Nephron progenitor cell (in vitro differentiated cells): ENCODE data around the gene MYZAP.

Experiments
- DNase-seq: peaks from one replicate; pipeline ENCODE4 v3.0.0; 2021
- H3K27ac Mint-ChIP-seq: 2 replicates; pipeline ENCODE4 v1.8.0; 2021; ENCODE audit warnings: mild to moderate bottlenecking, moderate library complexity, mixed read lengths
- H3K27me3 Mint-ChIP-seq: 2 replicates; pipeline ENCODE4 v1.8.0; 2021; ENCODE audit warnings: mild to moderate bottlenecking, low read depth, mixed read lengths; ENCODE audit not compliant: poor library complexity
- H3K36me3 Mint-ChIP-seq: 2 replicates; pipeline ENCODE4 v1.8.0; 2021; ENCODE audit warnings: low read depth, mixed read lengths
- H3K4me1 Mint-ChIP-seq: 2 replicates; pipeline ENCODE4 v1.8.0; 2021; ENCODE audit warnings: mixed read lengths
- H3K4me3 Mint-ChIP-seq: 2 replicates; pipeline ENCODE4 v1.8.0; 2021; ENCODE audit warnings: mild to moderate bottlenecking, moderate library complexity, mixed read lengths
- H3K9me3 Mint-ChIP-seq: 2 replicates; pipeline ENCODE4 v1.8.0; 2021; ENCODE audit warnings: mild to moderate bottlenecking, moderate library complexity, mixed read lengths
- CTCF ChIP-seq: fragments of 200-600 bp; sonication (generic); IDR thresholded peaks from 2 replicates; pipeline ENCODE4 v1.5.0; 2021; ENCODE audit warnings: antibody characterized with exemption

MYZAP gene

GRCh38 chr15:57597431-57597830 lies 5.7 kb downstream of the MYZAP start:
- peaks cover 33% of the 10 kb centered on the region for H3K27me3 Mint-ChIP-seq
- no peak for DNase-seq
- H3K36me3 Mint-ChIP-seq, result no peaks in the 10 kb centered on the region
- H3K4me1 Mint-ChIP-seq, result no peaks in the 10 kb centered on the region
- TF ChIP-seq CTCF, result no peak
- no peak overlapping the region for H3K27ac Mint-ChIP-seq
- H3K4me3 Mint-ChIP-seq, result no peak overlapping the region
- H3K9me3 Mint-ChIP-seq, result no peaks in the 10 kb centered on the region

- no peak overlapping the region for H3K4me3 Mint-ChIP-seq
- no peak overlapping the region for H3K27ac Mint-ChIP-seq
- DNase-seq, result no peak
- H3K9me3 Mint-ChIP-seq, result no peaks in the 10 kb centered on the region
- H3K36me3 Mint-ChIP-seq, result no peaks in the 10 kb centered on the region
- H3K4me1 Mint-ChIP-seq, result no peaks in the 10 kb centered on the region
- peaks cover 25% of the 10 kb centered on the region for H3K27me3 Mint-ChIP-seq
- TF ChIP-seq CTCF, result no peak
Measured at GRCh38 chr15:57598346-57598745, 6.6 kb downstream of the MYZAP start.

GRCh38 chr15:57599296-57599810 lies 7.6 kb downstream of the MYZAP start:
- Mint-ChIP-seq H3K27me3 (peaks cover 17% of the 10 kb centered on the region), H3K4me3 (no peak overlapping the region), H3K27ac (no peak overlapping the region), H3K9me3 (no peaks in the 10 kb centered on the region), H3K4me1 (no peaks in the 10 kb centered on the region), H3K36me3 (no peaks in the 10 kb centered on the region)
- no peak for TF ChIP-seq CTCF
- no peak for DNase-seq

GRCh38 chr15:57600197-57600596 lies 8.5 kb downstream of the MYZAP start:
- Mint-ChIP-seq H3K9me3 (no peaks in the 10 kb centered on the region), H3K4me1 (no peaks in the 10 kb centered on the region), H3K27ac (no peak overlapping the region), H3K4me3 (no peak overlapping the region), H3K27me3 (peaks cover 16% of the 10 kb centered on the region), H3K36me3 (no peaks in the 10 kb centered on the region)
- no peak for TF ChIP-seq CTCF
- no peak for DNase-seq

- peaks cover 7% of the 10 kb centered on the region for H3K27me3 Mint-ChIP-seq
Measured at GRCh38 chr15:57604507-57604906, 12.8 kb downstream of the MYZAP start.

More at GRCh38 chr15:57604507-57604906, 12.8 kb downstream of the MYZAP start:
- DNase-seq, result no peak
- Mint-ChIP-seq H3K4me1 (peaks cover 3% of the 10 kb centered on the region), H3K27ac (no peak overlapping the region), H3K36me3 (no peaks in the 10 kb centered on the region), H3K4me3 (no peak overlapping the region), H3K9me3 (no peaks in the 10 kb centered on the region)
- TF ChIP-seq CTCF, result no peak
